HG02759 (cell line): ENCODE results near the gene CHRNB2.

ENCODE experiments used
- ATAC-seq: cut with Tn5 transposase; IDR thresholded peaks from one replicate; pipeline ENCODE4 v1.9.1; 2021; ENCODE audit warnings: mild to moderate bottlenecking, moderate library complexity; ENCODE audit not compliant: unreplicated experiment

Gene CHRNB2

GRCh38 chr1:154578058-154578418 lies 10.5 kb downstream of the CHRNB2 start:
- ATAC-seq, result no peak

- ATAC-seq, result no peak
Measured at GRCh38 chr1:154579374-154579773, 11.8 kb downstream of the CHRNB2 start.

DNA sequence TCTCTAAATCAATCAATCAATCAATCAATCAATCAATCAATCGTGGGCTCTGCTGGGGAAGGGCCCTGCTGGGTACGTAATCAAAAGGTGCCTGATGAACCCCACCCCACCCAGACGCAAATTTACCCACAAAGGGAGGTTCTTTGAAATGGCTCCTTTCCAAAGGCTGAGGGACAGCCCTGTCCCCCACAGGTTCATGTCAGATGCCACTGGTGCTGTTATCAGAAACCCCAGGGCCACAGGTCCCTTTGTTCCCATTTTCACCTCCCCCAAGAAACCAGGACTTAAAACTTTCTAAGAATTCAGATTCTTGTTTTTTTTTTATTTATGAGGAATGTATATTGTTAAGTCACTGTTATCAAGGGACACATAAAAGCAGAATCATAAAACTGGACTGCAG lies 14.2 kb downstream of the CHRNB2 start:
- ATAC-seq, result no peak

DNA sequence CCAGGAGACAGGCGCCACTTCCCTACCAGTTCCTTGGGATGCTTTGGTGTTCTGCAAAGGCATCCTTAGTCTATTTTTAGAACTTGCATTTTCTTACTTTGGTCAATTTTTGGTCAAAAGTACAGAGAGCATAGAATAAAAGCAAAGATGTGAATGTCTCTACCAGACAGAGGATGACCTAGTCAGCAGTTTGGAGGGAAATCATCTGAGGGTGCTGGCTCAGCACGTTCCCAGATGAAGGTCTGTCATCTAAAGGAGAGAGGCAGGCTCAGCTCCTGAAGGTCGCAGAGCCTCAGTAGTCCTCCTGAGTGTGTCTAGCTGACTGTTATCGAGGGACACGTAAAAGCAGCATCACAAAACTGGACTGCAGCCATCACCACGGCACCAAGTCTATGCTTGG lies 15.3 kb downstream of the CHRNB2 start:
- ATAC-seq, result no peak

DNA sequence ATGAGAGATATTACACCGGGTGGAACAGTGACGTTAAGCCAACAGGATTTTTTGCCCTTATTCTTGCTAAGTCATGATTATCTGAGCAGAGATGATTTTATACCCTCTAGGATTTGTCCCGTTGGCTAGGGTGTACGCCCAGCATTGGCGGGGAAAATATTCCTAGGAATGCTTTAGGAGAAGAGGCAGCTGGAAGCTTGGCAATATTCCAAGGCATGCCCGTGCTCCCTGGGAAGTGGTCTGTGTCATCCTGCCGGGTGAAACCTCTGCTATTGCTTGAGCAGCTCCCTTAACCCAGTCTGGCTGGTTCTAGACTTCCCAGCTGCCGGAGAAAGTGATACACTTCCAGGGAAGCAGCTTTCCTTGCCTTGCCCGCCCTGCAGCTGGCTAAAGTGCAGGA lies 16.2 kb downstream of the CHRNB2 start:
- ATAC-seq, result no peak

- ATAC-seq, result no peak
Measured at GRCh38 chr1:154584267-154584994, 16.9 kb downstream of the CHRNB2 start.

DNA sequence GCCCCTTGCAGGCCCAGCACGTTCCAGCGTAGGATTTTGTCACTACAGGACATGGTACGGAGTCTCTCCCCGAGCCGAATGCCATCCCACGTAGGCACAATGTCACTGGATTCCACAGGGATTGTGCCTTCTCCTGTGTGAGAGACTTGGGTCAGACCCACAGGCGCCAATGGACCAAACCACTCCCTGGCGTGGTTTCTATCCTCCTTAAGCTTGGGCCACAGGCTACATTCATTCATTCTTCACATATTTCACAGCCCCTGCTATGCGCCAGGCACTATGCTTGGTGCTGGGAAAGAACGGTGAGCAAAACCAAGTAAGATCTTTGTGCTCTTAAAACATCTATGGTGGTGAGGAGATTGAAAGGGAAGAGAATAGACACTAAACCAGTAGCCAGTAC lies 18.7 kb downstream of the CHRNB2 start:
- no peak for ATAC-seq

DNA sequence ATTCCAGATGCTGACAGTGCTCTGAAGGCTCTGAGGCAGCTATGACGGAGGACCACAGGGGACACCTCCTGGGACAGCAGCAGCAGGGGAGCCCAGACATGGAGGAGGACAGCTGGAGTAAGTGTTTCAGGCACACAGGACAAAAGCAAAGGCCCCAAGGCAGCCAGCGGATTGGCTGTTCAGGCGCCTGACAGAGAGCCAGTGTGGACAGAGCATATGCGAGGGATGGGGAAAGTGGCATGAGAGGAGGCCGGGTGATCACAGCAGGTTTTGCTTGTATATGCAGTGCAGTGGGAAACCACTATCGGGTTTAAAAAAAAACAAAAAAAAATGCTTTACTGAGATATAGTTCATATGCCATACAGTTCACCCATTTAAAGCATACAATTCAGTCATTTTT lies 19.1 kb downstream of the CHRNB2 start:
- ATAC-seq, result no peak

DNA sequence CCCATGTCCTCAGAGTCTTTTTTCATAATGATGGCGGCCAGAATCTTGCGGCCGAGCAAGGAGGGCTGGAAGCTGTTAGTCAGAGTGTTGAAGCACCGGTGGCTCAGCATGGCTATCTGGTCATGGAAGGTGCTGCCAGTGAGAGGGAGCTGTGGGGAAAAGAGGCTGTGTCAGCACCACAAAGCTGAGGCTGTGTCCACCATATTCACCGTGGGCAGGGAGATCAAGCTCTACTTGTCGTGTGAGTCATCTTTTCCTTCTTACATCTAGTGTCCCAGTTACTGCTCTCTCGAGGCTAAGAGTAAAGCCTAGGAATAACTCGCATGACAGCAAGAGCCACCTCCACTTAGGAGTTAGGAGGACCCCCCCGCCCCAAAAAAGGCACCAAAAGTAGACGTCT lies 22.2 kb downstream of the CHRNB2 start:
- ATAC-seq, result no peak

GRCh38 chr1:154590756-154591155 lies 23.2 kb downstream of the CHRNB2 start:
- ATAC-seq, result no peak

- ATAC-seq, result no peak
Measured at GRCh38 chr1:154591206-154591605, 23.6 kb downstream of the CHRNB2 start.

GRCh38 chr1:154593390-154593789 lies 25.8 kb downstream of the CHRNB2 start:
- ATAC-seq, result no peak

GRCh38 chr1:154594811-154595210 lies 27.2 kb downstream of the CHRNB2 start:
- ATAC-seq, result no peak

GRCh38 chr1:154595621-154596020 lies 28.0 kb downstream of the CHRNB2 start:
- ATAC-seq, result no peak

GRCh38 chr1:154598871-154599635 lies 31.5 kb downstream of the CHRNB2 start:
- ATAC-seq, result no peak

- ATAC-seq, result no peak
Measured at GRCh38 chr1:154599658-154600057, 32.1 kb downstream of the CHRNB2 start.

DNA sequence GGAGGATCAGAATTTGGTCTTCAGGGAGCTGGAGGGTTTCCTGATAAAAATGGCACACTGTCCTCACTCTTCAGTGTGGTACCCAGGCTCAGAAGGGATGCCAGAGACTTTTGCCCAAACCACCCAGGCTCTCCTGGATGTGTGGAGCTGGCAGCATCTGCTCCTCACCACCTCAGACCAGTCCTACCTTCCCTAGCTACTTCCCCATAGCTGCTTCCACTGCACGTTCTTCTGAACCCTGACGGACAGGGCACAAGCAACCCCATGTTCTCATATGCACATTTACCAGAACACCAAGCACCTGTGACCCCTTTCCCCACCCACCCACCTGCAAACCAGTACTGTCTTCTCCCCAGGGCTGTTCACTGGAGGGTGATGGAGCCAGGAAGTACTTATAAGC lies 35.7 kb downstream of the CHRNB2 start:
- ATAC-seq, result no peak

GRCh38 chr1:154605534-154605933 lies 38.0 kb downstream of the CHRNB2 start:
- ATAC-seq, result no peak

DNA sequence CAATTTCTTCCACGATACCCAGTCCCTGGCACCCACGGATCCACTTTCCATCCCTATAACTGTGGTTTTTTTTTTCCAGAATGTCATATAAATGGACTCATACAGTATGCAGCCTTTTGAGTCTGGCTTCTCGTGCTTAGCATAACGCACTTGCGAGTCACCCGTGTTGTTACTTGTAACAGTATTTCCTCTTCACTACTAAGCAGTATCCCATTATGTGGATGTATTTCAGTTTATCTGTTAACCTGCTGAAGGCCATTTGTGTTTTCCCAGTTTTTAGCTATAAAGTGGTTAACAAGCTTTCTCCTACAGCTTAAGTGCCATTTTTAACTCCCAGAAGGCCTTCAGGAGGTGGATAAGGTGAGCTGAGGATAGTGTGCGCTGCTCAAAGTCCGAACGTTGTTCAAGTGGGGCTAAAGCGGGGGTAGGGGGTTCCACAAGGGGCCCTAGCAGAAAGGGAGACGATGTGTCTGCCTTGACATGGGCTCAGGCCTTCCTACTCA lies 39.6 kb downstream of the CHRNB2 start:
- peak; percentile 3 for ATAC-seq

- peak; percentile 65 for ATAC-seq
Measured at GRCh38 chr1:154607609-154608396, 40.2 kb downstream of the CHRNB2 start, which contains the start of gene ADAR. ADAR (minus strand) TSS chr1:154608186; CDS start chr1:154608006, 180 bp downstream.
